SH-SY5Y (cell line): ENCODE results near the gene NOL8.

Source experiments
- GATA2 ChIP-seq: IDR thresholded peaks from 2 replicates; pipeline ENCODE4 v1.6.1; 2011; ENCODE audit warnings: mild to moderate bottlenecking, low read depth, low read length
- GATA3 ChIP-seq: IDR thresholded peaks from 2 replicates; pipeline ENCODE4 v1.6.1; 2011; ENCODE audit warnings: low read depth, mild to moderate bottlenecking, low read length, moderate library complexity

DNA sequence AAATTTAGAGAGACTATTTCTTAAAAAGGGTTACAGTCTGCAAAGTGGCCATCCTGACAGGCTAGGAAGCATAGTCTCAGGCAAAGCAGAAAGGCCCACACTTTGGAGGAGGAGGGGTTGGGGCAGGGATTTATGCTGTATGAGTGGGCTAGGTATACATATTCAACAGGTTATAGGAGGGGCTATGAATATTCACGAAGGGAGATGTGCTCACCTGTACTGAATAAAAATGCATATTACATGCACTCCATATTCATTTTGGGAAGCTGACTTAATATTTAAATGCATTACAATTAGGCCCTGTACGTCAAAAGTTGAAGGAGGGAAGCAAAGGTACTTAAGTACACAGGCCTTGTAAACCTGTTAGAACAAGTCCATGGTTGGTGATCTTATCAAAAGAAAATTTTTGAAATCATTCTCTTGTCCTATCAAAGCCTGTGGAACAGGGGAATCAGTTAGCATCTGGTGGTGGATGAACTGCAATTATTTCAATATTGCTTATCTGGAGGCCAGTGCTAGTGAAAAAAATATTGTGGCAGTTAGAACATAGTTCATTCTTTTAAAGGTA is 2.2 kb upstream of the NOL8 start:
- TF ChIP-seq GATA2 (no peak), GATA3 (no peak)
